Heart left ventricle (tissue), 16 donors: ENCODE measurements around the gene UBL5. TPM values are rescaled to one million over a fixed set of nuclear protein-coding genes. Genes with fewer than 3 reads are reported as not detected.

Source experiments
- ATAC-seq, 4 donors: fragments of 200-7000 bp; cut with Tn5 transposase; one replicate each; pipeline ENCODE4 v1.9.1; 2020 to 2022; ENCODE audit warnings: moderate library complexity in 4 of 4, mild to moderate bottlenecking in 3 of 4, moderate number of reproducible peaks in 1 of 4
- DNase-seq, 5 donors: peaks; one replicate each; pipeline ENCODE4 v3.0.0-alpha.2; 2020
- H3K27ac ChIP-seq, 12 donors: fragments of 200-600 bp; sonication (generic) in 4 of 12; one replicate each; pipeline versions ENCODE4 v1.5.0 to v1.8.0; 2016 to 2022; ENCODE audit warnings: mild to moderate bottlenecking in 2 of 12
- H3K27me3 ChIP-seq, 9 donors: fragments of 200-600 bp; sonication (generic) in 2 of 9; one replicate each; pipeline versions ENCODE4 v1.5.1 to v1.8.0; 2016 to 2022; ENCODE audit warnings: mild to moderate bottlenecking in 3 of 9
- H3K36me3 ChIP-seq, 9 donors: fragments of 200-600 bp; sonication (generic) in 2 of 9; one replicate each; pipeline versions ENCODE4 v1.5.0 to v1.8.0; 2018 to 2022; ENCODE audit warnings: mild to moderate bottlenecking in 2 of 9
- H3K4me1 ChIP-seq, 12 donors: fragments of 200-600 bp; sonication (generic) in 4 of 12; one replicate each; pipeline versions ENCODE4 v1.5.0 to v1.8.0; 2016 to 2022; ENCODE audit warnings: mild to moderate bottlenecking in 3 of 12
- H3K4me3 ChIP-seq, 12 donors: fragments of 200-600 bp; sonication (generic) in 4 of 12; one replicate each; pipeline versions ENCODE4 v1.5.0 to v1.8.0; 2017 to 2022; ENCODE audit warnings: mild to moderate bottlenecking in 9 of 12, moderate library complexity in 4 of 12
- H3K9me3 ChIP-seq, 12 donors: fragments of 200-600 bp; sonication (generic) in 4 of 12; one replicate each; pipeline versions ENCODE4 v1.5.0 to v1.8.0; 2016 to 2022; ENCODE audit warnings: mild to moderate bottlenecking in 1 of 12
- CTCF ChIP-seq, 12 donors: fragments of 200-600 bp; sonication (generic) in 4 of 12; IDR thresholded peaks; one replicate each; pipeline versions ENCODE4 v1.5.0 to v1.8.0; 2018 to 2022; ENCODE audit warnings: antibody characterized with exemption in 12 of 12, mild to moderate bottlenecking in 5 of 12
- POLR2A ChIP-seq, 2 donors: fragments of 450-650 bp; IDR thresholded peaks; one replicate each; pipeline ENCODE4 v1.6.1; 2017; ENCODE audit warnings: antibody characterized with exemption in 2 of 2, mild to moderate bottlenecking in 2 of 2, moderate library complexity in 2 of 2
- WGBS, 4 donors: extraction: QIAGEN DNeasy Blood & Tissue Kit in 2 of 4; methylation state at CpG; one replicate each; pipeline versions ENCODE4 v1.1.5 to v1.1.7; 2013 to 2018; 5-methylcytosine and 5-hydroxymethylcytosine counted together
- intact Hi-C, 10 donors: fragments of 100-400 bp; cut with DNase I; formaldehyde crosslinking; loops; one replicate each; pipeline versions ENCODE4 v1.11.1 to v1.14.2; 2022
- polyA plus RNA-seq, 2 donors: library from polyadenylated mRNA; stranded (reverse); fragments of 200-250 nt; gene quantifications; one replicate each; pipeline ENCODE4 v1.2.3, GENCODE V29; 2013
- total RNA-seq, 9 donors: library from RNA; depleted of rRNA in 2 of 9; stranded (reverse); fragments of >200 nt in 2 of 9; fragmentation: NEBNext Ultra II Directional in 3 of 9; extraction: Animal tissue kit (Norgen Biotek cat#: 25700) in 3 of 9; gene quantifications; one replicate each; pipeline versions ENCODE4 v1.1.0 to v1.2.4, GENCODE V29; 2016 to 2023
- donor health status: ischemic (EF 13 %, LVEDD 7.1; RV severe dilation, severe dysfunction).
- donor health status: healthy with polysubstance abuse.
- donor health status: DM: no; HTN: yes; CAD: no.
- donor health status: DM: no; HTN: no; CAD: no.
- donor health status: ischemic (EF 25% LVEDD 6.9; RV normal size, moderate dysfunction).
- donor health status: ischemic (EF 25% LVEDD 5.7; RV mildly dilated, moderate dysfunction).
- donor health status: healthy.
- donor health status: DM: yes; HTN: yes; CAD: no.
- donor health status: ischemic (EF 35%, LVEDD 5.7; RV mildly dilated, moderate dysfunction).
- donor health status: nonischemic (EF 11% LVEDD 7.7; RV severe dilation, severe dysfunction).
- donor health status: DM: yes; HTN: yes; CAD: no.
- donor health status: PGD.
- donor health status: ischemic (EF 29% LVEDD 5.4; RV normal size, mild dysfunction).
- donor health status: nonischemic (EF 23%, LVEDD 6.1; RV moderate dilation, normal function).

UBL5 gene
- total and polyA plus RNA-seq, 11 donors = 460 to 1,809 (median 496) TPM

DNA sequence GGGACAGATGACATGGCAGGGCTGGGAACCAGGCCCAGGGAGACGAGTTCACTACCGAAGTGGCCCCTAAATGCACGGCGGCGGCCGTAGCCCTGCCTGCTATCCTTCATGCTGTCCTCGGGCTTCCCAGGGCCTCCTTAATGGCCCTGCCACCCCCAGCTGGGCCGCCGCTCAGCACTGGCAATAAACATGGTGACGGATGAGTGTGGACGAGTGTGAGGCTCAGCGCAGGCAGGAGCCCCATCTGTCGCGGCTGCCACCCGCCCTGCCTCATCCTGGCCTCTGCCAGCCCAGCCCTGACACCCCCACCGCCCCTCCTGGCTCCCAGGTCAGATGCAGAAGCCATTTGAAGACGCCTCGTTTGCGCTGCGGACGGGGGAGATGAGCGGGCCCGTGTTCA, 21.0 kb downstream of the UBL5 start:
- ATAC-seq (no peak), DNase-seq (no peak)
- peaks cover 3 to 55% (median 40%) of the 10 kb centered on the region in 9 donors for H3K36me3 ChIP-seq

GRCh38 chr19:9849791-9850190, 22.1 kb downstream of the UBL5 start:
- no peak for TF ChIP-seq CTCF (IDR thresholded peaks at IDR 0.05)
- TF ChIP-seq POLR2A (IDR thresholded peaks at IDR 0.05) = no peak
- H3K36me3 ChIP-seq = peaks cover 0 to 45% (median 30%) of the 10 kb centered on the region in 9 donors
- no peak for DNase-seq

More for the DNA sequence above, 21.0 kb downstream of the UBL5 start:
- intact Hi-C loops = no loop called here
- no peak overlapping the region for H3K4me3 ChIP-seq
- H3K27me3 ChIP-seq = no peaks in the 10 kb centered on the region
- H3K4me1 ChIP-seq = peaks cover 0 to 12% (median 0%) of the 10 kb centered on the region in 12 donors
- no peak overlapping the region for H3K27ac ChIP-seq
- WGBS, 4 donors = 87 to 91% (median 89%) methylated on average over 13 to 23 of the region's 23 CpGs
- TF ChIP-seq POLR2A (IDR thresholded peaks at IDR 0.05) (no peak), CTCF (IDR thresholded peaks at IDR 0.05) (no peak)
- peaks cover 0 to 3% (median 0%) of the 10 kb centered on the region in 12 donors for H3K9me3 ChIP-seq

GRCh38 chr19:9850235-9850959, 22.7 kb downstream of the UBL5 start:
- 78 to 84% (median 82%) methylated on average over 14 to 19 of the region's 19 CpGs for WGBS, 4 donors
- Histone ChIP-seq H3K36me3 (peaks cover 0 to 41% (median 25%) of the 10 kb centered on the region in 9 donors), H3K9me3 (peaks cover 0 to 5% (median 0%) of the 10 kb centered on the region in 12 donors), H3K4me3 (no peak overlapping the region), H3K27me3 (no peaks in the 10 kb centered on the region), H3K27ac (no peak overlapping the region), H3K4me1 (peaks cover 0 to 12% (median 0%) of the 10 kb centered on the region in 12 donors)
- ATAC-seq = no peak
- DNase-seq = no peak
- intact Hi-C loops = no loop called here
- TF ChIP-seq POLR2A (IDR thresholded peaks at IDR 0.05) (no peak), CTCF (IDR thresholded peaks at IDR 0.05) (no peak)

More at GRCh38 chr19:9849791-9850190, 22.1 kb downstream of the UBL5 start:
- no peak overlapping the region for H3K27ac ChIP-seq
- no peak overlapping the region for H3K4me3 ChIP-seq
- 68 to 87% (median 80%) methylated on average over 4 to 7 of the region's 7 CpGs for WGBS, 4 donors
- H3K9me3 ChIP-seq = peaks cover 0 to 5% (median 0%) of the 10 kb centered on the region in 12 donors
- intact Hi-C loops = no loop called here
- peaks cover 0 to 12% (median 0%) of the 10 kb centered on the region in 12 donors for H3K4me1 ChIP-seq
- H3K27me3 ChIP-seq = no peaks in the 10 kb centered on the region
- no peak for ATAC-seq

- Histone ChIP-seq H3K27me3 (no peaks in the 10 kb centered on the region), H3K4me3 (no peak overlapping the region), H3K4me1 (peaks cover 0 to 12% (median 0%) of the 10 kb centered on the region in 12 donors), H3K36me3 (peaks cover 0 to 14% (median under 1%) of the 10 kb centered on the region in 9 donors), H3K9me3 (peaks cover 0 to 5% (median 0%) of the 10 kb centered on the region in 12 donors), H3K27ac (no peak overlapping the region)
- TF ChIP-seq CTCF (IDR thresholded peaks at IDR 0.05) (no peak), POLR2A (IDR thresholded peaks at IDR 0.05) (no peak)
- WGBS, 4 donors = 97 to 99% (median 98%) methylated on average over 34 to 38 of the region's 38 CpGs
- intact Hi-C loops = no loop called here
- DNase-seq (no peak), ATAC-seq (peak in 1 of 4 donors; percentile 7)
These were observed 26.6 kb downstream of the UBL5 start for GRCh38 chr19:9854282-9854846.
